ENCODE measurements around the gene TMEM132D.

TMEM132D gene

GRCh38 chr12:129873111-129873832, 30.6 kb downstream of the TMEM132D start:
- DNase-seq = peak; percentile 84

GRCh38 chr12:129871991-129872972, 31.5 kb downstream of the TMEM132D start:
- peak; percentile 88 for DNase-seq

GRCh38 chr12:129870796-129871195, 33.0 kb downstream of the TMEM132D start:
- no peak for DNase-seq

GRCh38 chr12:129870136-129870535, 33.7 kb downstream of the TMEM132D start:
- DNase-seq = no peak

GRCh38 chr12:129868575-129868974, 35.2 kb downstream of the TMEM132D start:
- DNase-seq = no peak

GRCh38 chr12:129863938-129864337, 39.9 kb downstream of the TMEM132D start:
- no peak for DNase-seq

- no peak for DNase-seq
These were observed 41.2 kb downstream of the TMEM132D start for GRCh38 chr12:129862561-129863175.

GRCh38 chr12:129861951-129862350, 41.9 kb downstream of the TMEM132D start:
- no peak for DNase-seq

- DNase-seq = no peak
These were observed 49.2 kb downstream of the TMEM132D start for GRCh38 chr12:129854591-129854990.

- DNase-seq = no peak
These were observed 52.5 kb downstream of the TMEM132D start for GRCh38 chr12:129851296-129851695.

GRCh38 chr12:129848876-129849275, 54.9 kb downstream of the TMEM132D start:
- no peak for DNase-seq

GRCh38 chr12:129847063-129847462, 56.8 kb downstream of the TMEM132D start:
- no peak for DNase-seq

- DNase-seq = no peak
These were observed 59.1 kb downstream of the TMEM132D start for GRCh38 chr12:129844662-129845220.

GRCh38 chr12:129841251-129841650, 62.6 kb downstream of the TMEM132D start:
- no peak for DNase-seq

GRCh38 chr12:129840145-129840884, 63.5 kb downstream of the TMEM132D start:
- no peak for DNase-seq

- no peak for DNase-seq
These were observed 64.1 kb downstream of the TMEM132D start for GRCh38 chr12:129839679-129840078.

- no peak for DNase-seq
These were observed 72.5 kb downstream of the TMEM132D start for GRCh38 chr12:129831294-129831693.

GRCh38 chr12:129830796-129831195, 73.0 kb downstream of the TMEM132D start:
- no peak for DNase-seq

- DNase-seq = no peak
These were observed 75.9 kb downstream of the TMEM132D start for GRCh38 chr12:129827866-129828384.

- DNase-seq = no peak
These were observed 76.5 kb downstream of the TMEM132D start for GRCh38 chr12:129827102-129827865.

GRCh38 chr12:129826273-129826672, 77.6 kb downstream of the TMEM132D start:
- DNase-seq = no peak
